CD4-positive, alpha-beta memory T cell (primary cell): ENCODE measurements around the gene GRIN2C. TPM values are rescaled to one million over a fixed set of nuclear protein-coding genes. Genes with fewer than 3 reads are reported as not detected.
A peak's percentile ranks its signal among the peaks of the same experiment; 100 is the strongest.

Experiments used
- CTCF ChIA-PET: fragments of 350-600 bp; sonication (Branson Sonifier 250); formaldehyde crosslinking; loops from one replicate; lab custom pipeline; 2021; ENCODE audit warnings: inconsistent platforms; ENCODE audit not compliant: partially characterized antibody; lab: Charles Lee
- POLR2A ChIA-PET: fragments of 350-600 bp; sonication (Branson Sonifier 250); formaldehyde crosslinking; loops from one replicate; lab custom pipeline; 2021; ENCODE audit not compliant: partially characterized antibody; lab: Charles Lee
- DNase-seq, 5 donors: peaks; one replicate each; pipeline versions ENCODE4 v3.0.0 to v3.0.0-alpha.2; 2020 to 2022; ENCODE audit warnings: mixed read lengths in 1 of 5
- H3K27ac ChIP-seq: one replicate; pipeline ENCODE4 v1.7.0; 2013; ENCODE audit warnings: low read depth, low read length
- H3K27me3 ChIP-seq: 2 replicates; pipeline ENCODE4 v1.7.0; 2013; ENCODE audit warnings: mild to moderate bottlenecking, low read length, moderate library complexity; ENCODE audit not compliant: insufficient read depth
- H3K36me3 ChIP-seq: 2 replicates; pipeline ENCODE4 v1.7.0; 2013; ENCODE audit warnings: mild to moderate bottlenecking, low read length, moderate library complexity; ENCODE audit not compliant: insufficient read depth
- H3K4me1 ChIP-seq: 2 replicates; pipeline ENCODE4 v1.7.0; 2013; ENCODE audit warnings: mild to moderate bottlenecking, low read length, moderate library complexity; ENCODE audit not compliant: insufficient read depth
- H3K4me3 ChIP-seq, 2 donors: one replicate each; pipeline ENCODE4 v1.7.0; 2013; ENCODE audit warnings: low read length in 2 of 2, mild to moderate bottlenecking in 1 of 2
- H3K9me3 ChIP-seq, 2 donors: one replicate each; pipeline ENCODE4 v1.7.0; 2013; ENCODE audit warnings: low read length in 2 of 2, control low read depth in 1 of 2; ENCODE audit not compliant: control insufficient read depth in 1 of 2
- H3K27ac Mint-ChIP-seq, 7 donors: one replicate each; pipeline ENCODE4 v1.8.0; 2020 to 2021; ENCODE audit warnings: mixed read lengths in 7 of 7, mild to moderate bottlenecking in 6 of 7, inconsistent platforms in 3 of 7, moderate library complexity in 3 of 7
- H3K27me3 Mint-ChIP-seq, 2 donors: one replicate each; pipeline ENCODE4 v1.8.0; 2020 to 2021; ENCODE audit warnings: mixed read lengths in 2 of 2
- H3K36me3 Mint-ChIP-seq, 2 donors: one replicate each; pipeline ENCODE4 v1.8.0; 2020 to 2021; ENCODE audit warnings: mixed read lengths in 2 of 2, inconsistent platforms in 1 of 2, mild to moderate bottlenecking in 1 of 2
- H3K4me1 Mint-ChIP-seq, 4 donors: one replicate each; pipeline ENCODE4 v1.8.0; 2020 to 2021; ENCODE audit warnings: mixed read lengths in 4 of 4, mild to moderate bottlenecking in 1 of 4
- H3K4me3 Mint-ChIP-seq, 8 donors: one replicate each; pipeline ENCODE4 v1.8.0; 2020 to 2021; ENCODE audit warnings: mixed read lengths in 8 of 8, mild to moderate bottlenecking in 7 of 8, moderate library complexity in 6 of 8, inconsistent platforms in 3 of 8
- H3K9me3 Mint-ChIP-seq, 8 donors: one replicate each; pipeline ENCODE4 v1.8.0; 2020 to 2021; ENCODE audit warnings: mixed read lengths in 8 of 8, mild to moderate bottlenecking in 5 of 8, inconsistent platforms in 3 of 8, moderate library complexity in 1 of 8
- intact Hi-C: fragments of 100-400 bp; cut with micrococcal nuclease; formaldehyde crosslinking; loops from one replicate; pipeline ENCODE4 v1.15.1; 2023
- polyA plus RNA-seq, 2 donors: library from polyadenylated mRNA; unstranded; fragments of 300-500 nt; fragmentation: Illumina TruSeq; gene quantifications; one replicate each; pipeline ENCODE4 v1.2.3, GENCODE V29; 2021
- total RNA-seq, 2 experiments: library from RNA; stranded (reverse); gene quantifications; one replicate each; pipeline ENCODE4 v1.2.3, GENCODE V29; 2021

Gene GRIN2C
- total and polyA plus RNA-seq, 4 experiments from 2014 or later, result 0.09 TPM; not detected in 3

- H3K9me3 ChIP-seq, result no peaks in the 10 kb centered on the region
- peaks cover 0 to 2% (median 0%) of the 10 kb centered on the region in 8 donors for H3K9me3 Mint-ChIP-seq
- H3K27me3 Mint-ChIP-seq, result peaks cover 6 to 17% of the 10 kb centered on the region in 2 donors
- peaks cover 2% of the 10 kb centered on the region for H3K27me3 ChIP-seq
- no peaks in the 10 kb centered on the region for H3K36me3 Mint-ChIP-seq
- H3K4me3 ChIP-seq, result no peak overlapping the region
- H3K27ac Mint-ChIP-seq, result no peak overlapping the region
- DNase-seq, result no peak
- peaks cover 3 to 19% (median 6%) of the 10 kb centered on the region in 4 donors for H3K4me1 Mint-ChIP-seq
- POLR2A ChIA-PET, result interaction anchor here (1.7 kb wide), 1 partner anchor 24 kb away, joined by 6 read pairs; the partner anchor contains the start of gene FDXR
- peaks cover 11% of the 10 kb centered on the region for H3K4me1 ChIP-seq
- H3K4me3 Mint-ChIP-seq, result no peak overlapping the region
- no peaks in the 10 kb centered on the region for H3K36me3 ChIP-seq
- intact Hi-C loops, result no loop called here
- CTCF ChIA-PET, result no interaction called here
- no peak overlapping the region for H3K27ac ChIP-seq
These were observed 10.9 kb downstream of the GRIN2C start for GRCh38 chr17:74848656-74849399.

GRCh38 chr17:74846621-74847020 is 13.1 kb downstream of the GRIN2C start:
- no peaks in the 10 kb centered on the region for H3K36me3 ChIP-seq
- peaks cover 0 to 2% (median 0%) of the 10 kb centered on the region in 8 donors for H3K9me3 Mint-ChIP-seq
- H3K9me3 ChIP-seq, result no peaks in the 10 kb centered on the region
- intact Hi-C loops, result no loop called here
- no peaks in the 10 kb centered on the region for H3K4me1 ChIP-seq
- no peak overlapping the region for H3K27ac Mint-ChIP-seq
- no peaks in the 10 kb centered on the region for H3K27me3 ChIP-seq
- CTCF ChIA-PET, result interaction anchor here (1.2 to 1.3 kb wide), 2 partner anchors 16 to 76 kb away, joined by 3 to 4 read pairs; no protein-coding TSS in a partner anchor
- no peaks in the 10 kb centered on the region for H3K36me3 Mint-ChIP-seq
- POLR2A ChIA-PET, result no interaction called here
- H3K27me3 Mint-ChIP-seq, result peaks cover 6 to 12% of the 10 kb centered on the region in 2 donors
- no peak overlapping the region for H3K4me3 Mint-ChIP-seq
- no peak overlapping the region for H3K4me3 ChIP-seq
- no peak for DNase-seq
- H3K4me1 Mint-ChIP-seq, result peaks cover 0 to 11% (median 5%) of the 10 kb centered on the region in 4 donors
- H3K27ac ChIP-seq, result no peak overlapping the region

GRCh38 chr17:74843352-74843627 is 16.4 kb downstream of the GRIN2C start:
- H3K4me3 ChIP-seq, result no peak overlapping the region
- no peaks in the 10 kb centered on the region for H3K27me3 ChIP-seq
- Mint-ChIP-seq H3K4me1 (peaks cover 7 to 25% (median 12%) of the 10 kb centered on the region in 4 donors), H3K27ac (no peak overlapping the region), H3K9me3 (peaks cover 0 to 1% (median 0%) of the 10 kb centered on the region in 8 donors), H3K27me3 (peaks cover 5% of the 10 kb centered on the region in 2 donors), H3K4me3 (no peak overlapping the region), H3K36me3 (peaks cover 5 to 7% of the 10 kb centered on the region in 2 donors)
- no peaks in the 10 kb centered on the region for H3K4me1 ChIP-seq
- no peak for DNase-seq
- H3K9me3 ChIP-seq, result no peaks in the 10 kb centered on the region
- no peaks in the 10 kb centered on the region for H3K36me3 ChIP-seq
- POLR2A ChIA-PET, result interaction anchor here (0.8 kb wide), 1 partner anchor 30 kb away, joined by 3 read pairs; the partner anchor contains the start of gene FDXR
- CTCF ChIA-PET, result interaction anchor here (1.0 to 1.5 kb wide), 4 partner anchors 21 to 186 kb away, joined by 3 to 6 read pairs (median 4); no protein-coding TSS in a partner anchor
- no peak overlapping the region for H3K27ac ChIP-seq
- intact Hi-C loops, result no loop called here

- no peak overlapping the region for H3K27ac Mint-ChIP-seq
- Histone ChIP-seq H3K36me3 (no peaks in the 10 kb centered on the region), H3K27ac (no peak overlapping the region), H3K27me3 (no peaks in the 10 kb centered on the region), H3K9me3 (no peaks in the 10 kb centered on the region), H3K4me3 (no peak overlapping the region), H3K4me1 (no peaks in the 10 kb centered on the region)
- DNase-seq, result peak in 1 of 5 donors; percentile 31
- ChIA-PET POLR2A (interaction anchor here (0.8 kb wide), 1 partner anchor 30 kb away, joined by 3 read pairs; the partner anchor contains the start of gene FDXR), CTCF (interaction anchor here (1.0 to 1.5 kb wide), 4 partner anchors 21 to 185 kb away, joined by 3 to 6 read pairs (median 4); no protein-coding TSS in a partner anchor)
- peaks cover 7 to 9% of the 10 kb centered on the region in 2 donors for H3K36me3 Mint-ChIP-seq
- peaks cover 0 to 1% (median 0%) of the 10 kb centered on the region in 8 donors for H3K9me3 Mint-ChIP-seq
- intact Hi-C loops, result no loop called here
- peaks cover 5% of the 10 kb centered on the region in 2 donors for H3K27me3 Mint-ChIP-seq
- H3K4me3 Mint-ChIP-seq, result no peak overlapping the region
- H3K4me1 Mint-ChIP-seq, result peaks cover 7 to 25% (median 12%) of the 10 kb centered on the region in 4 donors
These were observed 16.9 kb downstream of the GRIN2C start for GRCh38 chr17:74842599-74843351.

GRCh38 chr17:74842146-74842598 is 17.5 kb downstream of the GRIN2C start:
- no peak for DNase-seq
- Histone ChIP-seq H3K9me3 (no peaks in the 10 kb centered on the region), H3K4me1 (no peaks in the 10 kb centered on the region), H3K27me3 (no peaks in the 10 kb centered on the region), H3K4me3 (no peak overlapping the region), H3K36me3 (no peaks in the 10 kb centered on the region), H3K27ac (no peak overlapping the region)
- Mint-ChIP-seq H3K36me3 (peaks cover 7 to 10% of the 10 kb centered on the region in 2 donors), H3K4me3 (peak overlapping the region in 3 of 8 donors; percentile 20 to 35 (median 23)), H3K27me3 (peaks cover 5% of the 10 kb centered on the region in 2 donors), H3K27ac (no peak overlapping the region), H3K4me1 (peaks cover 7 to 25% (median 12%) of the 10 kb centered on the region in 4 donors), H3K9me3 (peaks cover 0 to 1% (median 0%) of the 10 kb centered on the region in 8 donors)
- ChIA-PET POLR2A (no interaction called here), CTCF (interaction anchor here (1.0 kb wide), 1 partner anchor 54 kb away, joined by 4 read pairs; no protein-coding TSS in a partner anchor)
- intact Hi-C loops, result no loop called here

- CTCF ChIA-PET, result no interaction called here
- POLR2A ChIA-PET, result no interaction called here
- peaks cover 3% of the 10 kb centered on the region for H3K36me3 ChIP-seq
- peaks cover 7 to 25% (median 12%) of the 10 kb centered on the region in 4 donors for H3K4me1 Mint-ChIP-seq
- intact Hi-C loops, result no loop called here
- H3K27ac Mint-ChIP-seq, result peak overlapping the region in 1 of 7 donors; percentile 76
- no peaks in the 10 kb centered on the region for H3K9me3 ChIP-seq
- peaks cover 5% of the 10 kb centered on the region in 2 donors for H3K27me3 Mint-ChIP-seq
- peaks cover 0 to 1% (median 0%) of the 10 kb centered on the region in 8 donors for H3K9me3 Mint-ChIP-seq
- H3K4me1 ChIP-seq, result no peaks in the 10 kb centered on the region
- H3K36me3 Mint-ChIP-seq, result peaks cover 15 to 21% of the 10 kb centered on the region in 2 donors
- H3K27ac ChIP-seq, result no peak overlapping the region
- H3K4me3 ChIP-seq, result no peak overlapping the region
- DNase-seq, result peak in 1 of 5 donors; percentile 17
- peak overlapping the region in 2 of 8 donors; percentile 27 to 33 for H3K4me3 Mint-ChIP-seq
- no peaks in the 10 kb centered on the region for H3K27me3 ChIP-seq
These were observed 18.6 kb downstream of the GRIN2C start for GRCh38 chr17:74840989-74841666.
